KMS-11 (cell line): ENCODE results near the gene EIF5A.

ENCODE experiments used
- H2AFZ ChIP-seq: fragments of 200-600 bp; sonication (generic); 2 replicates; pipeline ENCODE4 v1.6.1; 2016; ENCODE audit warnings: antibody characterized with exemption, mixed run types, low read depth
- H3K27ac ChIP-seq: fragments of 200-600 bp; sonication (generic); 2 replicates; pipeline ENCODE4 v1.6.1; 2016; ENCODE audit warnings: mild to moderate bottlenecking, mixed run types
- H3K27me3 ChIP-seq: fragments of 200-600 bp; sonication (generic); 2 replicates; pipeline ENCODE4 v1.6.1; 2017; ENCODE audit warnings: mild to moderate bottlenecking, low read depth, mixed run types, moderate library complexity; ENCODE audit not compliant: insufficient read depth
- H3K36me3 ChIP-seq: fragments of 200-600 bp; sonication (generic); 2 replicates; pipeline ENCODE4 v1.6.1; 2017; ENCODE audit warnings: mild to moderate bottlenecking, mixed run types; ENCODE audit not compliant: insufficient read depth
- H3K4me1 ChIP-seq: fragments of 200-600 bp; sonication (generic); 2 replicates; pipeline ENCODE4 v1.6.1; 2016; ENCODE audit warnings: mild to moderate bottlenecking, low read depth, mixed run types; ENCODE audit not compliant: poor library complexity, severe bottlenecking
- H3K4me2 ChIP-seq: fragments of 200-600 bp; sonication (generic); 2 replicates; pipeline ENCODE4 v1.7.0; 2016; ENCODE audit warnings: mild to moderate bottlenecking, mixed run types
- H3K4me3 ChIP-seq: fragments of 200-600 bp; sonication (generic); IDR thresholded peaks from 2 replicates; pipeline ENCODE4 v1.6.1; 2017; ENCODE audit warnings: low read depth, low read length, mixed read lengths; ENCODE audit not compliant: insufficient read depth
- H3K79me2 ChIP-seq: fragments of 200-600 bp; sonication (generic); 2 replicates; pipeline ENCODE4 v1.6.1; 2016; ENCODE audit warnings: low read depth, mixed run types; ENCODE audit not compliant: insufficient read depth
- H3K9ac ChIP-seq: fragments of 200-600 bp; sonication (generic); 2 replicates; pipeline ENCODE4 v1.6.1; 2016; ENCODE audit warnings: mild to moderate bottlenecking, mixed run types
- H4K20me1 ChIP-seq: fragments of 200-600 bp; sonication (generic); 2 replicates; pipeline ENCODE4 v1.6.1; 2016; ENCODE audit warnings: mild to moderate bottlenecking, mixed run types; ENCODE audit not compliant: insufficient read depth
- CTCF ChIP-seq: fragments of 200-600 bp; sonication (generic); conservative IDR thresholded peaks from 2 replicates; pipeline ENCODE4 v1.6.1; 2017; ENCODE audit warnings: low read depth, mild to moderate bottlenecking, antibody characterized with exemption, low read length, moderate library complexity, mixed read lengths

EIF5A gene

GRCh38 chr17:7346761-7347614 lies 39.6 kb downstream of the EIF5A start:
- H3K4me1 ChIP-seq: no peaks in the 10 kb centered on the region
- no peaks in the 10 kb centered on the region for H3K27me3 ChIP-seq
- no peaks in the 10 kb centered on the region for H3K36me3 ChIP-seq
- no peak overlapping the region for H3K27ac ChIP-seq
- TF ChIP-seq CTCF: no peak
- no peak overlapping the region for H3K4me2 ChIP-seq
- H3K79me2 ChIP-seq: no peaks in the 10 kb centered on the region
- no peak overlapping the region for H3K4me3 ChIP-seq
- no peaks in the 10 kb centered on the region for H4K20me1 ChIP-seq
- no peak overlapping the region for H2AFZ ChIP-seq
- no peak overlapping the region for H3K9ac ChIP-seq

- H3K79me2 ChIP-seq: no peaks in the 10 kb centered on the region
- no peaks in the 10 kb centered on the region for H3K36me3 ChIP-seq
- H3K4me3 ChIP-seq: no peak overlapping the region
- no peaks in the 10 kb centered on the region for H4K20me1 ChIP-seq
- H3K27me3 ChIP-seq: no peaks in the 10 kb centered on the region
- no peak overlapping the region for H3K9ac ChIP-seq
- no peaks in the 10 kb centered on the region for H3K4me1 ChIP-seq
- no peak overlapping the region for H2AFZ ChIP-seq
- no peak for TF ChIP-seq CTCF
- no peak overlapping the region for H3K27ac ChIP-seq
- no peak overlapping the region for H3K4me2 ChIP-seq
Measured at GRCh38 chr17:7347630-7348477, 40.4 kb downstream of the EIF5A start.

GRCh38 chr17:7348478-7349242 lies 41.2 kb downstream of the EIF5A start:
- H3K9ac ChIP-seq: no peak overlapping the region
- no peaks in the 10 kb centered on the region for H4K20me1 ChIP-seq
- no peaks in the 10 kb centered on the region for H3K27me3 ChIP-seq
- no peak overlapping the region for H3K4me3 ChIP-seq
- H3K79me2 ChIP-seq: no peaks in the 10 kb centered on the region
- H3K27ac ChIP-seq: no peak overlapping the region
- H2AFZ ChIP-seq: no peak overlapping the region
- no peak overlapping the region for H3K4me2 ChIP-seq
- no peaks in the 10 kb centered on the region for H3K4me1 ChIP-seq
- no peaks in the 10 kb centered on the region for H3K36me3 ChIP-seq
- TF ChIP-seq CTCF: no peak
